Smooth muscle cell (in vitro differentiated cells): Measurements from ENCODE around the gene GPLD1. TPM values are rescaled to one million over a fixed set of nuclear protein-coding genes. Genes with fewer than 3 reads are reported as not detected.

ENCODE experiments used
- DNase-seq: peaks from one replicate; lab custom pipeline; 2025; ENCODE audit not compliant: unreplicated experiment; lab: John Stamatoyannopoulos, UW
- H2AFZ ChIP-seq: fragments of 200-600 bp; sonication (generic); 2 replicates; pipeline ENCODE4 v1.6.0; 2016; ENCODE audit warnings: antibody characterized with exemption, low read depth, mild to moderate bottlenecking
- H3F3A ChIP-seq: fragments of 200-600 bp; sonication (generic); 2 replicates; pipeline ENCODE4 v1.6.0; 2017; ENCODE audit warnings: antibody characterized with exemption, low read depth
- H3K27ac ChIP-seq: fragments of 200-600 bp; sonication (generic); 2 replicates; pipeline ENCODE4 v1.5.1; 2016; ENCODE audit warnings: low read depth, mild to moderate bottlenecking
- H3K27me3 ChIP-seq: fragments of 200-600 bp; sonication (generic); 2 replicates; pipeline ENCODE4 v1.6.1; 2016; ENCODE audit warnings: low read depth, mild to moderate bottlenecking
- H3K36me3 ChIP-seq: fragments of 200-600 bp; sonication (generic); 2 replicates; pipeline ENCODE4 v1.5.1; 2016; ENCODE audit warnings: low read depth
- H3K4me1 ChIP-seq: fragments of 200-600 bp; sonication (generic); 2 replicates; pipeline ENCODE4 v1.5.1; 2016; ENCODE audit warnings: low read depth
- H3K4me2 ChIP-seq: fragments of 200-600 bp; sonication (generic); 2 replicates; pipeline ENCODE4 v1.6.0; 2016; ENCODE audit warnings: mild to moderate bottlenecking
- H3K4me3 ChIP-seq: fragments of 200-600 bp; sonication (generic); 2 replicates; pipeline ENCODE4 v1.5.1; 2016; ENCODE audit warnings: mild to moderate bottlenecking
- H3K79me2 ChIP-seq: fragments of 200-600 bp; sonication (generic); 2 replicates; pipeline ENCODE4 v1.6.0; 2016; ENCODE audit warnings: low read depth, mild to moderate bottlenecking
- H3K9ac ChIP-seq: fragments of 200-600 bp; sonication (generic); 2 replicates; pipeline ENCODE4 v1.6.0; 2016; ENCODE audit warnings: low read depth
- H3K9me3 ChIP-seq: fragments of 200-600 bp; sonication (generic); replicated peaks from 2 replicates; pipeline ENCODE4 v1.5.1; 2016; ENCODE audit warnings: low read depth
- H4K20me1 ChIP-seq: fragments of 200-600 bp; sonication (generic); 2 replicates; pipeline ENCODE4 v1.6.0; 2016; ENCODE audit warnings: low read depth
- CTCF ChIP-seq: fragments of 200-600 bp; sonication (generic); IDR thresholded peaks from 2 replicates; pipeline ENCODE4 v1.5.1; 2017; ENCODE audit warnings: borderline replicate concordance, mild to moderate bottlenecking, antibody characterized with exemption; ENCODE audit not compliant: insufficient read depth, poor library complexity, severe bottlenecking
- WGBS: methylation state at CpG from one replicate; pipeline ENCODE4 v1.1.7; 2016; ENCODE audit warnings: low lambda C conversion rate; 5-methylcytosine and 5-hydroxymethylcytosine counted together
- polyA plus RNA-seq: library from polyadenylated mRNA; unstranded; fragments of >200 nt; fragmentation: Nextera tagmentation; extraction: Ambion mirVana; gene quantifications from 2 replicates; pipeline ENCODE4 v1.2.1, GENCODE V29; 2016
- total RNA-seq: library from RNA; depleted of rRNA; stranded (reverse); fragments of >200 nt; gene quantifications from 2 replicates; pipeline ENCODE4 v1.2.3, GENCODE V29; 2014

GPLD1 gene
- total and polyA plus RNA-seq, 2 experiments from 2014 or later, result 0.13 to 0.14 TPM

GRCh38 chr6:24391756-24392405 is 97.5 kb downstream of the GPLD1 start:
- Histone ChIP-seq H3K4me3 (no peak overlapping the region), H3K27me3 (no peaks in the 10 kb centered on the region), H3K79me2 (no peaks in the 10 kb centered on the region), H3K36me3 (no peaks in the 10 kb centered on the region), H3F3A (no peaks in the 10 kb centered on the region), H3K27ac (no peak overlapping the region), H3K4me2 (no peak overlapping the region), H2AFZ (no peak overlapping the region), H3K4me1 (no peaks in the 10 kb centered on the region), H3K9ac (no peak overlapping the region), H3K9me3 (no peaks in the 10 kb centered on the region), H4K20me1 (no peaks in the 10 kb centered on the region)
- DNase-seq, result no peak
- 85% methylated on average over 2 of the region's 2 CpGs for WGBS
- TF ChIP-seq CTCF, result no peak

GRCh38 chr6:24391208-24391607 is 98.2 kb downstream of the GPLD1 start:
- H3K4me1 ChIP-seq, result no peaks in the 10 kb centered on the region
- H3K79me2 ChIP-seq, result no peaks in the 10 kb centered on the region
- H3F3A ChIP-seq, result no peaks in the 10 kb centered on the region
- no peaks in the 10 kb centered on the region for H3K9me3 ChIP-seq
- H4K20me1 ChIP-seq, result no peaks in the 10 kb centered on the region
- no peaks in the 10 kb centered on the region for H3K36me3 ChIP-seq
- no peaks in the 10 kb centered on the region for H3K27me3 ChIP-seq
- TF ChIP-seq CTCF, result no peak
- 74% methylated on average over 2 of the region's 2 CpGs for WGBS
- DNase-seq, result no peak
- H3K4me2 ChIP-seq, result no peak overlapping the region
- no peak overlapping the region for H3K27ac ChIP-seq
- H2AFZ ChIP-seq, result no peak overlapping the region
- H3K4me3 ChIP-seq, result no peak overlapping the region
- no peak overlapping the region for H3K9ac ChIP-seq

- H3K4me2 ChIP-seq, result no peak overlapping the region
- no peak overlapping the region for H3K9ac ChIP-seq
- no peaks in the 10 kb centered on the region for H3K79me2 ChIP-seq
- no peaks in the 10 kb centered on the region for H3K27me3 ChIP-seq
- no peaks in the 10 kb centered on the region for H3K9me3 ChIP-seq
- 92% methylated on average over 1 of the region's 1 CpG for WGBS
- no peak overlapping the region for H3K27ac ChIP-seq
- no peaks in the 10 kb centered on the region for H3K4me1 ChIP-seq
- H4K20me1 ChIP-seq, result no peaks in the 10 kb centered on the region
- no peaks in the 10 kb centered on the region for H3F3A ChIP-seq
- DNase-seq, result no peak
- H2AFZ ChIP-seq, result peak overlapping the region; percentile 4
- H3K4me3 ChIP-seq, result no peak overlapping the region
- TF ChIP-seq CTCF, result no peak
- H3K36me3 ChIP-seq, result no peaks in the 10 kb centered on the region
Observed at GRCh38 chr6:24387818-24388217, 101.6 kb downstream of the GPLD1 start.
